Mucosa of rectum (tissue), 2 donors: ENCODE results near the gene NCF4.

Experiments
- H3K27ac ChIP-seq, 2 donors: one replicate each; pipeline ENCODE4 v1.7.0; 2013; ENCODE audit warnings: inconsistent platforms in 2 of 2, low read depth in 2 of 2, low read length in 2 of 2
- H3K27me3 ChIP-seq, 2 donors: one replicate each; pipeline ENCODE4 v1.7.0; 2013; ENCODE audit warnings: low read length in 2 of 2; ENCODE audit not compliant: control insufficient read depth in 2 of 2, insufficient read depth in 2 of 2
- H3K36me3 ChIP-seq, 2 donors: one replicate each; pipeline ENCODE4 v1.7.0; 2013; ENCODE audit warnings: low read length in 2 of 2; ENCODE audit not compliant: control insufficient read depth in 2 of 2, insufficient read depth in 2 of 2
- H3K4me1 ChIP-seq, 2 donors: one replicate each; pipeline ENCODE4 v1.7.0; 2013; ENCODE audit warnings: low read length in 2 of 2, mild to moderate bottlenecking in 1 of 2; ENCODE audit not compliant: control insufficient read depth in 2 of 2, insufficient read depth in 2 of 2
- H3K4me3 ChIP-seq, 2 donors: one replicate each; pipeline ENCODE4 v1.7.0; 2013; ENCODE audit warnings: low read length in 2 of 2
- H3K9ac ChIP-seq, 2 donors: one replicate each; pipeline ENCODE4 v1.7.0; 2013; ENCODE audit warnings: low read length in 2 of 2, low read depth in 1 of 2, mild to moderate bottlenecking in 1 of 2
- H3K9me3 ChIP-seq, 2 donors: one replicate each; pipeline ENCODE4 v1.7.0; 2013; ENCODE audit warnings: low read length in 2 of 2; ENCODE audit not compliant: control insufficient read depth in 2 of 2
- donor health status: healthy.
- donor health status: Normal muscosa, but diverticular disease.

NCF4 gene

DNA sequence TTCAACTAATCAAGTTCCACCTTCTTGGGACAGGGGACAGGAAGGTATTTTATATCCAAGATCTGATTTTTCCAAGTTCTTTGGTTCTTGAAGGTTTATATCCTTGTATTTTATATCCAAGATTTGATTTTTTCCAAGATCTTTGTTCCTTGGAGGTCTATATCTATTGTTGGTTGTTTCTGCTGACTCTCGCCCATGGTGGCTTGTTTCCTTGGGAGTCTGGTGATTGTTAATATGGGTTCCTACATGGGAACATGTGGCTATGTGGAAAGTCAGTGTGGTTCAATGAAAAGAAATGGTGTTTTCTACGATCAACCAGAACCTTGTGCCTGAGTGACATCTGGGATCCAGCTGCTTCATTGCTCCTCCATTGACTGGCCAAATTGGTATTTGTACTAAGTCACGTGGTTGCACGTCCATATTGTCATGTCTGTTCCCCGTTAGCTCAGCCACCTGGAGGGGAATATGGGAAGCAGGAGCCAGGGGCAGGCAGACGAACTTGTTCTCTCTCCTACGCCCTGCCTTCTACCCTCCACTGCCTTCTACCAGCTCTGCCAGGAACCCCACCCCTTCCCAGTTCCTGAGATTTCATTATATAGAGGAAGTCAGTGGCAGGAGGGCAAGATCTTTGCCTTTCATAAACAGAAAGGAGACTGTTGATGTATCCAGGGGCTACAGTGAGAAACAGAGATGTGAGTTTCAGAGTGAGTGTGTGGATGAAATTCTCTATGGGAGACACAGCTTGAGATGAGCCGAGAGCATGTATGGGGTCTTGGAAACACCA, 41.5 kb downstream of the NCF4 start:
- Histone ChIP-seq H3K9me3 (no peaks in the 10 kb centered on the region), H3K4me3 (no peak overlapping the region), H3K27ac (peak overlapping the region; percentile 41 to 78)

GRCh38 chr22:36904260-36904880, 43.6 kb downstream of the NCF4 start:
- Histone ChIP-seq H3K4me1 (peaks cover 0 to 5% of the 10 kb centered on the region in 2 donors), H3K9me3 (no peaks in the 10 kb centered on the region), H3K36me3 (no peaks in the 10 kb centered on the region), H3K27me3 (peaks cover 0 to 2% of the 10 kb centered on the region in 2 donors), H3K9ac (no peak overlapping the region), H3K4me3 (no peak overlapping the region), H3K27ac (no peak overlapping the region)

More for the DNA sequence above, 41.5 kb downstream of the NCF4 start:
- H3K27me3 ChIP-seq: peaks cover 0 to 7% of the 10 kb centered on the region in 2 donors
- H3K9ac ChIP-seq: no peak overlapping the region
- no peaks in the 10 kb centered on the region for H3K36me3 ChIP-seq
- H3K4me1 ChIP-seq: peaks cover 0 to 5% of the 10 kb centered on the region in 2 donors

- no peak overlapping the region for H3K4me3 ChIP-seq
- H3K36me3 ChIP-seq: no peaks in the 10 kb centered on the region
- H3K27me3 ChIP-seq: no peaks in the 10 kb centered on the region
- no peak overlapping the region for H3K9ac ChIP-seq
- no peaks in the 10 kb centered on the region for H3K9me3 ChIP-seq
- H3K4me1 ChIP-seq: peaks cover 0 to 3% of the 10 kb centered on the region in 2 donors
- H3K27ac ChIP-seq: no peak overlapping the region
These were observed 46.7 kb downstream of the NCF4 start for GRCh38 chr22:36907253-36908195.

DNA sequence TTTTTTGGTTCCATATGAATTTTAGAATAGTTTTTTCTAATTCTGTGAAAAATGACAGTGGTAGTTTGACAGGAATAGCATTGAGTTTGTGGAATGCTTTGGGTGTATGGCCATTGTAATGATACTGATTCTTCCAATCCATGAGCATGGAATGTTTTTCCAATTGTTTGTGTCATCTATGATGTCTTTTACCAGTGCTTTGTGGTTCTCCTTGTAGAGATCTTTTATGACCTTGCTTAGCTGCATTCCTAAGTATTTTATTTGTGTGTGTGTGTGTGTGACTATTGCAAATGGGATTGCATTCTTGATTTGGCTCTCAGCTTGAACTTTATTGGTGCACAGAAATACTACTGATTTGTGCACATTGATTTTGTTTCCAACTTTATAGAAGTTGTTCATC, 49.7 kb downstream of the NCF4 start:
- peaks cover 3 to 5% of the 10 kb centered on the region in 2 donors for H3K4me1 ChIP-seq
- H3K27ac ChIP-seq: no peak overlapping the region
- H3K4me3 ChIP-seq: no peak overlapping the region
- H3K9ac ChIP-seq: no peak overlapping the region
- H3K27me3 ChIP-seq: no peaks in the 10 kb centered on the region
- H3K36me3 ChIP-seq: no peaks in the 10 kb centered on the region
- H3K9me3 ChIP-seq: no peaks in the 10 kb centered on the region

GRCh38 chr22:36911887-36912661, 51.3 kb downstream of the NCF4 start:
- Histone ChIP-seq H3K9ac (no peak overlapping the region), H3K27ac (no peak overlapping the region), H3K27me3 (no peaks in the 10 kb centered on the region), H3K36me3 (no peaks in the 10 kb centered on the region), H3K4me3 (no peak overlapping the region), H3K9me3 (no peaks in the 10 kb centered on the region), H3K4me1 (peaks cover 3 to 5% of the 10 kb centered on the region in 2 donors)

DNA sequence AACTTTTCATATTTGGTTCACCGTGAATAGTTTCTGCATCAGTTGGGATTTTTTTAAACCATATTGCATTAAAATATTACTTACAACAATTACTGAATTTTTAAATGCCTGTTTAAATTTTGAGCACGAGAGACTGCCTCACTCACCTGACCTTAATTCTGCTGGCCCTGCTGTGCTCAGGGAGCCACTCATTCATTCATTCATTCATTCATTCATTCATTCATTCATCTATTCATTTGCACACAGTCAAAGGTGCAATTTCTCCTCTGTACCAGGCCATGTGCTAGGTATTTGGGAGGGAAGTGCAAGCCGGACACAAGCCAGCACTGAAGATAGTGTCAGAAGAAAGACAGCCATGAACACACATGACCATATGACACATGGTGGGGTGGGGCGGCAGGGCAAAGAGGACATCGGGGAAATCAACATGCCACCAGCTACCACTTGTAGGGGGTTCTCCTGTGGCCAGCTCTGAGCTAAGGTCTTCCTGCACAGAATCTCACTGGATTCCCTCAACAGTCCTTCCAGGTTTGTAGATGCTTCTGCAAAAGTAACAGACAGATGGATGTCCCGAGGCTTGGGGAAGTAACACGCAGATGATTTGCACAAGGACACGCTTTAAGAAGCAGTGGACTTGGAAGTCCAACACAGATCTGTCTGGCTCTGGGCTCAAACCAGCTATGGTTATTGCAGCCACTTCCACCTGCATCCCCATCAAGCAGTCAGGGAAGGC, 52.1 kb downstream of the NCF4 start:
- H3K36me3 ChIP-seq: no peaks in the 10 kb centered on the region
- H3K4me1 ChIP-seq: peaks cover 3 to 5% of the 10 kb centered on the region in 2 donors
- H3K9ac ChIP-seq: no peak overlapping the region
- H3K4me3 ChIP-seq: peak overlapping the region in 1 of 2 donors; percentile 76
- peak overlapping the region in 1 of 2 donors; percentile 87 for H3K27ac ChIP-seq
- H3K9me3 ChIP-seq: no peaks in the 10 kb centered on the region
- no peaks in the 10 kb centered on the region for H3K27me3 ChIP-seq

- peaks cover 3 to 5% of the 10 kb centered on the region in 2 donors for H3K4me1 ChIP-seq
- H3K9ac ChIP-seq: peak within 1 kb of the TSS; percentile 51 to 60
- H3K36me3 ChIP-seq: no peaks in the 10 kb centered on the region
- peak within 1 kb of the TSS; percentile 40 to 76 for H3K4me3 ChIP-seq
- peak within 1 kb of the TSS; percentile 66 to 87 for H3K27ac ChIP-seq
- no peaks in the 10 kb centered on the region for H3K9me3 ChIP-seq
- no peaks in the 10 kb centered on the region for H3K27me3 ChIP-seq
These were observed 52.9 kb downstream of the NCF4 start, which contains the start of gene CSF2RB for GRCh38 chr22:36913427-36914389. CSF2RB (plus strand) TSS chr22:36913628; CDS start chr22:36922208, 8,580 bp downstream.

GRCh38 chr22:36914390-36914752, 53.6 kb downstream of the NCF4 start:
- H3K27ac ChIP-seq: peak overlapping the region in 1 of 2 donors; percentile 87
- H3K9me3 ChIP-seq: no peaks in the 10 kb centered on the region
- no peak overlapping the region for H3K9ac ChIP-seq
- H3K4me3 ChIP-seq: peak overlapping the region; percentile 40 to 76
- no peaks in the 10 kb centered on the region for H3K36me3 ChIP-seq
- peaks cover 3 to 5% of the 10 kb centered on the region in 2 donors for H3K4me1 ChIP-seq
- no peaks in the 10 kb centered on the region for H3K27me3 ChIP-seq
